ENCODE results near the gene RNF157.

DNA sequence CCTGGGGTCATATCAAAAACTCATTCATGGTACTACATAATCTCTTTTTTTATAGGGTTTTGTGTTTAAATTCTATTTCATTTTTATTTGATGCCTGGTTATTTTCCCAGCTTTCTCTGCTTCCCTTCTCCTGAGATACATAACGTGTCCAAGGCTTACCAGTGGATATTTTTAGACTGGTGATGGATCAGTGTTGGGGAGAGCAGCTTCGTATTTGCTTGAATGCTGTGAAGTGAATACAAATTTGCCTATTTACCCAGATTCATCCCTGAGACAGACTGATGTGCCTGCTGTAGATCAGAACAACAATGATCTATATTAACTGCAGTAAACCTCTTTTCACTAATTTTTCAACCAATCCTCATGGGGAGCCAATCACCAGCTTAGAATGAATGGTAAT is 56.0 kb downstream of the RNF157 start:
- TF ChIP-seq, protein P1, sequence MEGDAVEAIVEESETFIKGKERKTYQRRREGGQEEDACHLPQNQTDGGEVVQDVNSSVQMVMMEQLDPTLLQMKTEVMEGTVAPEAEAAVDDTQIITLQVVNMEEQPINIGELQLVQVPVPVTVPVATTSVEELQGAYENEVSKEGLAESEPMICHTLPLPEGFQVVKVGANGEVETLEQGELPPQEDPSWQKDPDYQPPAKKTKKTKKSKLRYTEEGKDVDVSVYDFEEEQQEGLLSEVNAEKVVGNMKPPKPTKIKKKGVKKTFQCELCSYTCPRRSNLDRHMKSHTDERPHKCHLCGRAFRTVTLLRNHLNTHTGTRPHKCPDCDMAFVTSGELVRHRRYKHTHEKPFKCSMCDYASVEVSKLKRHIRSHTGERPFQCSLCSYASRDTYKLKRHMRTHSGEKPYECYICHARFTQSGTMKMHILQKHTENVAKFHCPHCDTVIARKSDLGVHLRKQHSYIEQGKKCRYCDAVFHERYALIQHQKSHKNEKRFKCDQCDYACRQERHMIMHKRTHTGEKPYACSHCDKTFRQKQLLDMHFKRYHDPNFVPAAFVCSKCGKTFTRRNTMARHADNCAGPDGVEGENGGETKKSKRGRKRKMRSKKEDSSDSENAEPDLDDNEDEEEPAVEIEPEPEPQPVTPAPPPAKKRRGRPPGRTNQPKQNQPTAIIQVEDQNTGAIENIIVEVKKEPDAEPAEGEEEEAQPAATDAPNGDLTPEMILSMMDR (conservative IDR thresholded peaks at IDR 0.05), result no peak
- TF ChIP-seq ZFX (IDR thresholded peaks at IDR 0.05), result no peak
